ENCODE measurements around the gene ATAD3B. TPM values are rescaled to one million over a fixed set of nuclear protein-coding genes. Genes with fewer than 3 reads are reported as not detected.
A peak's percentile ranks its signal among the peaks of the same experiment; 100 is the strongest.

ATAD3B gene
- total RNA-seq, 2 experiments from 2014 or later = 26.5 to 34.6 TPM

DNA sequence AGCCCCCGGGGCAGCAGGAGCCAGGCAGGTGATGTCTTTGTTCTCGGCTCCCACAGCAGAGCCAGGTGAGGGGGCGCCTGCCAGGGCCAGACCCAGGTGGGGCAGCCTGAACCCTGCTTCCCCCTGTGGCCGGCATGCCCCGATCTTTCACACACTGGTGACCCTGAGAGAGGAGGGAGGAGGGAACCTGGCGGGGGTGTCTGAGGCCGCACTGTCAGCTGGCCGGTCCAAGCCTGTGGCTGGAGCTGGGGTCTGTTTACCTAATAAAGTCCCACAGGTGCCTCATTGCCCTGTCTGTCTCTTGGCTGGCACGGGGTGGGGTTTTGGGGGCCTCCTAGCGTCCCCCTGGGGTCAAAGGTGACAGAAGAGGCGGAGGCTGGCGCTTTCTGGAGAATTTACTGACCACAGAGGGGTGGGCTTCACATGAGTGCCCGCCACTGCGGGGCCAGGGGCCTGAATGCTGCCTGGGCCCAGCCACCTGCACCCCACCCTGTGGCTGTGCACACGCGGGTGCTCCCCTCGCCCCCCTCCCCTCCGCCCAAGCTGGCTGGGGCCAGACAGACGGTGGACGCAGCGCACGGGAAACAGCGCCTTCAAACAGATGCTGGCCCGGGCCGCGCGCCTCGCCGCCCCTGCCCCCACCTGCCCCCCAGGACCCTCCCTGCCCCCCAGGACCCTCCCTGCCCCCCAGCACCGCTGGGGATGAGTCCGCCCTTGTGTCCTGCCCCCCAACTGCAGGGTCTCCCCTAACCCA, 63.0 kb downstream of the ATAD3B start:
- Mint-ChIP-seq H3K4me3 (no peak overlapping the region), H3K36me3 (ENCODE audit: low read depth) (peaks cover 18% of the 10 kb centered on the region), H3K4me1 (peaks cover 1% of the 10 kb centered on the region), H3K27ac (no peak overlapping the region), H3K27me3 (no peaks in the 10 kb centered on the region), H3K9me3 (peaks cover 5% of the 10 kb centered on the region)
- DNase-seq = no peak
- ChIA-PET POLR2A (no interaction called here), CTCF (interaction anchor here (0.6 kb wide), 1 partner anchor 334 kb away, joined by 3 read pairs; no protein-coding TSS in a partner anchor)

DNA sequence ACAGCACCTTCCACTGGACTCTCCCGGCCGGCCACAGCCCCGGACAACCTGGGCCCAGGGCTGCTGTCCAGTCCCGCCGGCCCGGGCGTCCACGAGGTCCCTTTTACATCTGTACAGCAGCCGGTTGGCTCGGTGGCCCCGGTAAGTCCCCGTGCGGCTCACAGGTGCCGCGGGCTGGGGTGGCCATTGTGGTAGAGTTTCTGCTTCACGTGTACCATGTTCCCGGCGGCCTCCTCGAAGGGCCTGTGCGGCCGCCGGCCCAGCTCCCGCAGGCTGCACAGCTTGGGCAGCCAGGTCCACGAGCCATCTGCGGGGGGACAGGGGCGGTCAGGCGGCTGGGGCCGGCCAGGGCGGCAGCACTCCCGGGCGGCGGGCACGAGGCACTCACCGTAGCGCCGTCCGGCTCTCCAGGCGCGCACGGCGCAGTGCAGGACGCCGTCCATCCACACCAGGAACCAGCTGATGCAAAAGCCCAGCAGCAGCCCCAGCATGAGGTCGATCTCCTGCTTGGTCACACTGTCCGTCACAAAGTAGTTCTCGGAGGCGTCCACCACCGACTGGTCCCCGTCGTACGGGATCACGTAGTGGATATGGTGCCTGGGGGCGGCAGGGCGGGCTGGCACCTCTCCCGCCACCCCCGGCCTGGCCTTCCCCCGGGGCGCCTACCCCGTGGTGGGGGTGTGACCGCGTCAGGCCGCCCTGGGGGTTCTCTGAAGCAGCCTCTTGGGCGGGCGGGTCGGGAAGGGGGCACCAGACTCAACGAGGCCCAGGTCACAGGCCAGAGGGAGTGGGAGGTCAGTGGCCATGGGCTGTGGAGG, 63.8 kb downstream of the ATAD3B start:
- peaks cover 5% of the 10 kb centered on the region for H3K9me3 Mint-ChIP-seq
- POLR2A ChIA-PET = no interaction called here
- no peaks in the 10 kb centered on the region for H3K27me3 Mint-ChIP-seq
- CTCF ChIA-PET = interaction anchor here (0.7 kb wide), 1 partner anchor 33 kb away, joined by 3 read pairs; no protein-coding TSS in a partner anchor
- H3K4me3 Mint-ChIP-seq = no peak overlapping the region
- DNase-seq = no peak
- no peak overlapping the region for H3K27ac Mint-ChIP-seq
- H3K4me1 Mint-ChIP-seq = peaks cover 1% of the 10 kb centered on the region
- H3K36me3 Mint-ChIP-seq (ENCODE audit: low read depth) = peaks cover 10% of the 10 kb centered on the region

DNA sequence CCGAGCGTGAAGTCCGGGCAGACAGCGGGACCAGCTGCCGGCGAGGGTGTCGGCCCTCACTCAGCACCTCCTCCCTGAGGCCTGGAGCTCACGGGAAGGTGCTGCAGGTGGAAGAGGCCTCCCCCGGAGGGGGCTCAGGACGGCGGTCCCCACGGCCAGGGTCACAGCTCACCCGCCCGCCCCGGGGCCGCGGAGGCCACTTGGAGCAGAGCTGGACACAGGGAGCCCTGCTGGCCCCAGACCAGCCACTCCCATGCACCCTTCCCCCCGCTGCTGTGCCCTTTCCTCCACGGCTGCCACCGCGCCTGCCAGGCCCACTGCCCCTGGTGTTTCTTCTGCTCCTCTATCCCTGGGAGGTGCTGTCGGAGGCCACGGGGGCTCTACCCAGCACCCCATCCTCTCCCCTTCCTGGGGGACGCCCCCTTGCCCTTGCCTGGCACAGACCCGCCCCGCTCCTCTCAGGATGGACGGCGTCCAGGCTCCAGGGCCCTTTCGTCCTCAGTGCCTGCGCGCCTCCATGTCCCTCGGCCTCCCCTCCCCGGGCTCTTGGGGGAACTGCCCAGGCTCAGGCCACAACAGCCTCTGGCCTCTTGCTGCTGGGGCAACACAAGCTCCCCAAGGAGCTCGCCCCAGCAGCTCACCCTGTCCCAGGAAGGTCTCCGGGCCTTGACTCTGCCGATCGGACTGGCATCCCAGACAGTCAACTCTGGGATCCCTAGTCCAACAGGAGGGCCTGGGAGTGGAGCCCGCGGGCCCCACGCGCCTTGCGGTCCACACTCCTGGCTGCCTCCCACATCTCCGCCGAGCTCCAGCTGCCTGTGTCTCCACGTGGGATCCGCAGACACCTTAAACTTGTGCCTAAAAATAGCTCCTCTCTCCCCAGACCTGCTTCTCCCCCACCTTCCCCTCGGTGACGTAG, 64.7 kb downstream of the ATAD3B start:
- no peaks in the 10 kb centered on the region for H3K27me3 Mint-ChIP-seq
- ChIA-PET POLR2A (no interaction called here), CTCF (interaction anchor here (0.5 to 0.7 kb wide), 2 partner anchors 34 to 1445 kb away, joined by 3 read pairs; no protein-coding TSS in a partner anchor)
- H3K27ac Mint-ChIP-seq = no peak overlapping the region
- H3K4me3 Mint-ChIP-seq = no peak overlapping the region
- peaks cover 1% of the 10 kb centered on the region for H3K4me1 Mint-ChIP-seq
- DNase-seq = no peak
- peaks cover 5% of the 10 kb centered on the region for H3K36me3 Mint-ChIP-seq (ENCODE audit: low read depth)
- peaks cover 5% of the 10 kb centered on the region for H3K9me3 Mint-ChIP-seq

DNA sequence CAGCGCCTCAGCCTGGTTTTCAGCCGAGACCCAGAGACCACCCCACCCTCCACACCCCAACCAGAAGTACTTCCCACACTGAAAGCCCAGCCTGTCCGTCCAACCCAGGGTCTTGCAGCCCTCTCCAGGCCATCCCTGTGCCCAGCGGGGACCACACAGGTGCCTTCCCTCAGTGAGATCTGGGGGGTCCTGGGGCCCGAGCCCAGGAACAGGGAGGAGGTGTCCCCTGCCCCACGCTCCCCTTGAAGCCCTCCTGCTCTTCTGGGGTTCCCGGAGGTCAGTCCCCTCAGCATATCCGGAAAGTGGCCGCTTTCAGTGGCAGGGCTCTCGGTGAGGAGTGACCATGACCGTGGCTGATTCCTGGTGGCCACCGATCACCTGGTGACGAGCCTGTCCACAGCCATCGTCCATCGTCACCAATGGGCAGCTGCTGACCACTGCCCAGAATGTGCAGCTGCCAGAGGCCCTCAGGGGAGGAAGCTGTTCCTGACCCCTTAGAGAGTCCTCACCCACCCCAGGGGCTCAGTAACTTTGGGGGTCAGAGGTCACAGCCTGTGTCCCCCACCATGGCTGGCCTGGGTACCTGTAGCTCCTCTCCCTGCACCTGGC, 65.5 kb downstream of the ATAD3B start:
- no peak for DNase-seq
- Mint-ChIP-seq H3K4me1 (peaks cover 4% of the 10 kb centered on the region), H3K4me3 (no peak overlapping the region), H3K9me3 (peaks cover 2% of the 10 kb centered on the region), H3K27ac (no peak overlapping the region), H3K27me3 (no peaks in the 10 kb centered on the region), H3K36me3 (ENCODE audit: low read depth) (peaks cover 5% of the 10 kb centered on the region)
- ChIA-PET CTCF (no interaction called here), POLR2A (no interaction called here)

DNA sequence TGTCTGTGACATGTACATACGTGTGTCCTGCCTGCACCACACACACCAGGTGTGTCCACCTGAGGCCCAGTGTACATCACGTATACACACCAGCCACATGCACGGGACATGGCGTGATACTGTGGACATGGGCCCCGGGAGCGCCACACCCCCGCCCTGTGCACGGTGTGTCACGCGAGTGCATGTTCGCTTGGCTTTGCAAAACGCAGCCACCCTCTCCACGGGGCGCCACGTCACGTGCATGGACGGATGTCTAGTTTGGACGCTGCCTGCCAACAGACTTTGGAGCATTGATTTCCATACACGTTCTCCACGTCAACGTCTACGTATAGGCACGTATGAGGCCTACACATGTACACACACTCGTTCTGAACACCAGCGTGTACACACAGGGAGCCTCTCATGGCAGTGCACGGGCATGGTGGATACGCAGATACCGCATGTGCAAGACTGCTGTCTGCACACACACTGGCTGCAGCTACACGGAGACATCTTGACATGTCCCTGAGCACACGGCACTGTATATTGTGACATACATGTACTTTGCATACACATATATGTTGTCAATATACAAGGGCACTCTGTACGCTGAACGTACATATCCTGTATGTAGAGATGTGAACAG, 66.2 kb downstream of the ATAD3B start:
- Mint-ChIP-seq H3K27me3 (no peaks in the 10 kb centered on the region), H3K36me3 (ENCODE audit: low read depth) (peaks cover 5% of the 10 kb centered on the region), H3K27ac (no peak overlapping the region), H3K4me3 (no peak overlapping the region), H3K4me1 (peaks cover 4% of the 10 kb centered on the region), H3K9me3 (no peaks in the 10 kb centered on the region)
- CTCF ChIA-PET = no interaction called here
- DNase-seq = no peak
- POLR2A ChIA-PET = no interaction called here

DNA sequence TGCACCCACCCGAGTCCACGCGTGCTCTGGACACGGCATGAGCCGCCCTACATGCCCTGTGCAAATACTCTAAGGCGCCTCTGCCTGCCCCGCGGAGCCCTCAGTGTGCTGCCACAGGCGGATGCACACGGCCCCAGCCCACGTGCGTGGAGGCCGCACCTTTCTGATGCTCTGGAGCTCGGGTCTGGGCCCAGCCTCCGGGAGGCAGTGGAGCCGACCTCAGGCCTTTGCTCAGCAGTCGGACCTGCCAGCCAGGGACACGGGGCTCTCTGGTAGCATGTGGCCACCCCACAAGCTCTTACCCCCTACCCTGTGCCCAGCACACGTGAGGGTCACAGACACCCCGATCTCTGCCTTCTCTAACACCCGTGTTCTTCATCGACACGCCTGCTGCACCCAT, 66.8 kb downstream of the ATAD3B start:
- H3K27ac Mint-ChIP-seq = no peak overlapping the region
- H3K27me3 Mint-ChIP-seq = no peaks in the 10 kb centered on the region
- ChIA-PET POLR2A (no interaction called here), CTCF (no interaction called here)
- no peaks in the 10 kb centered on the region for H3K9me3 Mint-ChIP-seq
- H3K4me3 Mint-ChIP-seq = no peak overlapping the region
- peaks cover 8% of the 10 kb centered on the region for H3K36me3 Mint-ChIP-seq (ENCODE audit: low read depth)
- no peak for DNase-seq
- H3K4me1 Mint-ChIP-seq = peaks cover 4% of the 10 kb centered on the region

DNA sequence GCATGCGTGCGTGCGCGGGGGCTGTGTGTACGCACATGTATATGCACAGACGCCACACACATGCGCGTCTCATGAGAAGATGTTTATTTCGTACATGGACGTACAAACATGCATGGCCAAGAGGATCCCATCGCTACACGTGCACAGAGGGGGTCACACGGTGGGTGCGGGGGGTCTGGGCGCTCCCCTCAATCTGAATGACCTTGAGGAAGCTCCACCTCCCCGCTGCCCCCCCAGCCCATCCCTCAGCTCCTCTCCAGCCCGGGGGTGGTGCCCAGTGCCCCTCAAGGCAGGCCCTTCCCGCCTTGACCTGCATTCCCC, 67.4 kb downstream of the ATAD3B start:
- DNase-seq = no peak
- ChIA-PET POLR2A (no interaction called here), CTCF (interaction anchor here (1.0 kb wide), 1 partner anchor 196 kb away, joined by 3 read pairs; no protein-coding TSS in a partner anchor)
- H3K27ac Mint-ChIP-seq = no peak overlapping the region
- H3K27me3 Mint-ChIP-seq = no peaks in the 10 kb centered on the region
- peaks cover 4% of the 10 kb centered on the region for H3K4me1 Mint-ChIP-seq
- peaks cover 8% of the 10 kb centered on the region for H3K36me3 Mint-ChIP-seq (ENCODE audit: low read depth)
- no peaks in the 10 kb centered on the region for H3K9me3 Mint-ChIP-seq
- no peak overlapping the region for H3K4me3 Mint-ChIP-seq

DNA sequence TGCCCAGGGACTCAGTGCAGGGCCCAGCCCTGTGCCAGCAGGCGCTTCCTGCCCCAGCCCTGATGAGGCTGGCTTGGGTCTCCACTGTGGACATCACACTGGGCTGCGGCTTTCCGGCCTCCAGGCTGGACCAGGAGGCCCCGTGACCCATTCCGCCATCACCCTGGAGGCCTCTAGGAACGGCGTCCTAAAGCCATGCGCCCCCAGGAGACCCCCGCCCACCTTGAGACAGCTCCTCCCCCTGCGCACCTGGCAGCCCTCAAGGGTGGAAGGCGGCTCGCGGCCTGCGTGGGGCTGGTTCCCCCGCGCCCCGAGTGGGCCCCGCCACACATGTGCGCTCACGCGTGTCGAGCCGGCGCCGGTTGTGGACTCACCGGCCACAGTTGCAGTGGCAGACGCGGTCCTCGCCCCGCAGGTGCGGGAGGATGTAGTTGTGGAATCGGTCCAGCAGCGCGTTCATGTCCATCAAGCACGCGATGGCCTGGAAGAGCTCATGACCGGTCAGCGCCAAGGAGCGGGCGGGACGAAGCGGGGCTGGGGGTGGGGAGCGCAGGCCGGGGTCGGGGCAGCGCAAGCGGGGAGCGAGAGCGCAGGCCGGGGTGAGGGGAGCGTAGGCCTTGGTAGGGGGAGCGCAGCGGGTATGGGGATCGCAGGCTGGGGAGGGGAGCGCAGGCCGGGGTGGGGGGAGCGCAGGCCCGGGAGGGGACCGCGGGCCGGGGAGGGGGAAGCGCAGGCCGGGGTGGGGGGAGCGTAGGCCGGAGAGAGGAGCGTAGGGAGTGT, 67.9 kb downstream of the ATAD3B start:
- H3K27ac Mint-ChIP-seq = no peak overlapping the region
- peaks cover 4% of the 10 kb centered on the region for H3K4me1 Mint-ChIP-seq
- H3K36me3 Mint-ChIP-seq (ENCODE audit: low read depth) = peaks cover 8% of the 10 kb centered on the region
- no peaks in the 10 kb centered on the region for H3K27me3 Mint-ChIP-seq
- no peak for DNase-seq
- POLR2A ChIA-PET = no interaction called here
- H3K9me3 Mint-ChIP-seq = no peaks in the 10 kb centered on the region
- no peak overlapping the region for H3K4me3 Mint-ChIP-seq
- CTCF ChIA-PET = interaction anchor here (1.0 kb wide), 1 partner anchor 196 kb away, joined by 3 read pairs; no protein-coding TSS in a partner anchor

DNA sequence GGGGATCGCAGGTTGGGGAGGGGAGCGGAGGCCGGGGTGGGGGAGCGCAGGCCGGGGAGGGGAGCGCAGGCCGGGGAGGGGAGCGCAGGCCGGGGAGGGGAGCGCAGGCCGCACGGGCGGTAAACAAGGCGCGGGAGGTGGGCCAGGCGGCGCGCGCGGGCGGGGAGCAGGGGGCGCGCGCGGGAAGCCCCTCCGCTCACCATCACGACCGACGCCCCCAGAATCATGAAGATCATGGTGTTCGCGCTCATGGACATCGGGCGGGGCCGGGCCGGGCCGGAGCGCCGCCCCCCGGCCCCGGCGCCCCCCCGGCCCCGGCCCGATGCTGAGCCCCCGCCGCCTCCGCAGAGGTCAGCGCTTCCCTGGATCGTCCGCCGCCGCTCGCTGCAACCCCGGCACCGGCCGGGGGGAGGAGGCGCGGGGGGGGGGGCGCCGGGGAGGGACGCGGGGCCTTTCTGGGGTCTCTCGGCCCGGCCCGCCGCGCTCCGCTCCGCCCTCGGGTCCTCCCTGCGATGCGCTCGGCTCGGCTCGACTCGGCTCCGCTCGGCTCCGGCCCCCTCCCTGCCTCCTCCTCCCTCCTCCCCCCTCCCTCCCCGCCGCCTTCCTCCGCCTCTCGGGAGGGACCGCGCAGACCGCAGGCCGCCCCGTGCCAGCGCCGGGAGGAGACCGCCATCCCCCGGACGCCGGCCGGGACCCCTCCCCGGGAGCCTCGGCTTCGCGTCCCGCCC, 68.7 kb downstream of the ATAD3B start, which contains the start of gene TMEM240:
TMEM240 (minus strand) TSS at position 535 of the 728 bp plus-strand sequence; CDS start at position 257, 278 bp downstream.
- no peaks in the 10 kb centered on the region for H3K9me3 Mint-ChIP-seq
- H3K4me1 Mint-ChIP-seq = peaks cover 4% of the 10 kb centered on the region
- ChIA-PET POLR2A (no interaction called here), CTCF (interaction anchor here (1.0 kb wide), 1 partner anchor 197 kb away, joined by 3 read pairs; no protein-coding TSS in a partner anchor)
- no peaks in the 10 kb centered on the region for H3K27me3 Mint-ChIP-seq
- no peak within 1 kb of the TSS for H3K27ac Mint-ChIP-seq
- peak; percentile 49 for DNase-seq
- H3K36me3 Mint-ChIP-seq (ENCODE audit: low read depth) = peaks cover 9% of the 10 kb centered on the region
- H3K4me3 Mint-ChIP-seq = no peak within 1 kb of the TSS

DNA sequence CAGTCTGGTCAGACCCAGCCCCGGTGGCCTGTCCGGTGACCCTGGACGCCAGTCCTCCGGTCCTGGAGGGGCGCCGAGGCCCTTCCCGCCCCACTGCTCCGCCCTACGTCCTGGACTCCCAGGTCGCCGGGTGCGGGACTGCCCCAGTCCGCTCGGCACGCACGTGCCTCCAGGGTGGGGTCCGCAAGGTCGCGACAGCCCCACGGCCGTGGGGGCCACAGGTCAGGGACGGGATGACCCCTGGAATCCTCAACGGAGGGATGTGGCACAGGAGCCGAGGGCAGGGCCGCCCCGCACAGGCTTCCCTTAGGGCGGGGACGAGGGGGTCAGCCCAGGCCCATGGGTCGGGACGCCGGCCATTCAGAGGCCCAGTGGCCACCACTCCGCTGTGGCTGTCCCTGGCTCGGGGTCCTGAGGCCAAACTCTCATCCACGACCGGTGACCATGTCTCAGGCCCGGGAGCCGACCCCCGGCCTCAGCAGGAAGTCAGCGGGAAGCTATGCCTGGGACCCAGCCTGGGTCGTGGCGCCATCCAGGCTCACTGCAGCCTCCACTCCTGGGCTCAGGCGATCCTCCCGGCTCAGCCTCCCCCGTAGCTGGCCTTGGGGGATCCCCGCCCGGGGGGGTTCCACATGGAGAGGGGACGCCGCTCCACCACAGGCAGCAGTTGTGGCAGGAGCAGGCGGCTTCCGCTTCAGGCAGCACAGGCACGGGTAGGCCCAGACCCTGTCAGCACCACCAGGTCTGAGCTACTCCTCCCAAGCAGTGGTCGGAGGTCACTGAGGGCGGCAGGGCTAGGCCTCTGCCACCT, 69.5 kb downstream of the ATAD3B start:
- no peaks in the 10 kb centered on the region for H3K9me3 Mint-ChIP-seq
- peaks cover 10% of the 10 kb centered on the region for H3K36me3 Mint-ChIP-seq (ENCODE audit: low read depth)
- no peak for DNase-seq
- ChIA-PET POLR2A (no interaction called here), CTCF (no interaction called here)
- H3K4me1 Mint-ChIP-seq = peaks cover 4% of the 10 kb centered on the region
- no peak overlapping the region for H3K4me3 Mint-ChIP-seq
- no peaks in the 10 kb centered on the region for H3K27me3 Mint-ChIP-seq
- no peak overlapping the region for H3K27ac Mint-ChIP-seq

All from activated CD4-positive, alpha-beta T cell treated with anti-CD3 and anti-CD28 coated beads, Interleukin-2, amount 10 ng/mL, durations not matched to agents 7 days and 5 days (primary cell).